ENCODE measurements around the gene SCN4B. TPM values are rescaled to one million over a fixed set of nuclear protein-coding genes. Genes with fewer than 3 reads are reported as not detected.

SCN4B gene
- total RNA-seq, 1 donor from 2014 or later: 1.4 TPM

DNA sequence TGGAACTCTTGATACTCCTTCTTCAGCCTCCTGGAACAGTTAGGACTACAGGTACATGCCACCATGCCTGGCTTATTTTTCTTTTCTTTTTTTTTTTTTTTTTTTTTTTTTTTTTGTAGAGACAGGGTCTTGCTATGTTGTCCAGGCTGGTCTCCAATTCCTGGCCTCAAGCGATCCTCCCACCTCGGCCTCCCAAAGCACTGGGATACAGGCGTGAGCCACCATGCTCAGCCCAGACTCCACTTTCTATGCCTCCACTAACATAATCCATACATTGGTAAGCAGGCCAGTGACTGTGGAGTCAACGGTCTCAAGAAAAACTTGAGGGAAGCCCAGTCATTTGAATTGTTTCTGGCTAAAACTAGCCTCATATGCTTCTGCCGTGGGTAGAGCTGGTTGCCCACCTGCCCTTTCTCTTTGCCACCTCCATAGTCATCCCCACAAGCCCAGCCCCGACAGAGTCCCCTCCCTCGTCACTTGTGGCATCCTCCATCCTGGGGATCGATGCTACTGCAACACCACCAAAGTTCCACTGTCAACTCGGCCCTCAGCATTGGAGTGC is 21.5 kb upstream of the SCN4B start:
- no peak for DNase-seq (ENCODE audit: low spot score)

DNA sequence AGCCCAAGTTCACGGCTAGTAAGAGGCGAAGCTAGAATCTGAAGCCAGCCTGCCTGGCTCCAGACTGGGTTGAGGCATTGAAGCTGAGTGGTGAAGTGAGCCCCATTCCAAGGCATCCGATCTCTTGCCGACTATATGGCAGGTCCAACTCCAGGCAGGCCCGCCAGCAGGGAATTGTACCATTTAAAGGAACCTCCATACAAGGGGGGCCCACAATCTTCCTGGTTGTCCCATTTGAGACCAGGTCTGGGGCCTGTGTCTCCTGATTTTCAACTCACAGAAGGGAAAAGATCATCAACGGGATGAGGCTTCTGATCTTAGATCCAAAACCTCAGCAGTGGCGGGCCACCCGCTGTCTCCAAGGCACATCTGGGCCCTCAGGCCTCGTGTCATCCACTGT is 19.7 kb upstream of the SCN4B start:
- DNase-seq (ENCODE audit: low spot score): no peak

DNA sequence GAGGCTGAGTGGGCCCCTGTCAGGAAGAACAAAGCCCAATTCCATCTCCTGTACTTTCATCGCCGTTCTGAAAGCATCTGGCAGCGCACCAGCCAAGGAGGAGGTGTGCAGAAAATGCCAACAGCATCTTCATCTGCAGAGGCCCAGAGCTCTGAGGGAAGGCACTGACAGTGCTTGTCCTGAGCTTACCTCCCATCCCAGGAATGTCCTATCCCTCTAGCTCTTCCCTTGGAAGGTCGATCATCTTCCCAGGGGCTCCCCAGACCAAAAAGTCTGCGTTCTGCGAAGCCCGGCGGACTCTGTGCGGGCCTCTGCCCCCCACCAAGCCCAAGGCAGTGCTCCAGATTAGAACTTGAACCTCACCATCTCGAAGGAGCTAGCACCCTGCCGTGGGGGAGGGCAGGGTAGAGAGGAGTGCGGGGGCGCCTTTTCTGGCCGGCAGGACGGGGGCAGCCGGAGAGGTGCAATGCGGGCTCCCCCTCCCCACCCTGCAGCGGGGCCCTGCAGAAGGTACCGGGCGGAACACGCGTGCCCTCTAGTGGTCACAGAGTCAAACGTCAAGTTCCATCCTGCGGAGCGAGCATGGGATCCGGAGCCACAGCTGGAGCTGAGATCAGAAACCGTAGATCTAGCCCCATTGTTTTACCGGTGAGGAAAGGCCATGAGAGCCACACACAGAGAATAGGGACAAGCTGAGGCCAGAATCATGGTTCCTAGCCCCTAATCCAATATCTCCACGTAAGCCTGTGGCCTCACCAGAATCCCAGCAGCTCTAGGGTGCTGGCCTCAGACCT is 18.8 kb upstream of the SCN4B start:
- peak; percentile 78 for DNase-seq (ENCODE audit: low spot score)

DNA sequence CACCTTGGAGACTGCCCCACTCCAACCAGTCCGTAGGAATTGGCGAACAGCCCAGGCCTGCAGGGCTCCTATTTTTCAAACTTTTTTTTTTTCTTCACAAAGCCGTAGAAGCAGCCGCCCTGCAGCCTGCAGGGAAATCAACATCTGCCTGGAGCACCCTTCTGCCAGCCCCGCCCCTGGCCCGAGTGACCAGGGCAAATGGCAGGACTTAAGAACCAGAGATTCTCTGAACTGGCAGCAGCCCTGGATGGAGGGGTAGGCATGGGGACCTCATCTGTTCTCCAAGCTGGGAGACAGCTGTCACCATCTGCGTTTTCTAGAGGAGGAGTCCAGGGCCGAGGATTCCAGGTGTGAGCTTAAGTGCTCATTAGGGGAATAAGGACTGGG is 18.3 kb upstream of the SCN4B start:
- DNase-seq (ENCODE audit: low spot score): no peak

DNA sequence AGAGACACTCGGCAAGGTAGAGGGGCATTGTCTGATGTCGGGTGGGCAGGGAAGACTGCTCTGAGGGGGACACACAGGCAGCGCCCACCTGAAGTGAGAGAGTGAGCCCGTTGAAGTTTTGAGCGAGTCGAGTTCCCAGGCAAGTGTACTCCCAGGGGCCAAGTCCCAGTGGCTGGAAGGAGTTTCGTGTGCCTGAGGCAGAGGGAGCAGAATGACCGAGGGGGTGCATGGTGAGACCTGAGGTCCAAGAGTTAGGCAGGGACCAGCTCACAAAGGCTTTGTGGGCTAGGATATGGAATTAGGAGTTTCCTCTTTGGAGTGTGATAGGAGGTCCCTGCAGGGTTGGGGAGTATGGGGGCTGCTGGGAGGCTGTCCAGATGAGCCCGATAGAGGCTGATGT is 17.6 kb upstream of the SCN4B start:
- no peak for DNase-seq (ENCODE audit: low spot score)

DNA sequence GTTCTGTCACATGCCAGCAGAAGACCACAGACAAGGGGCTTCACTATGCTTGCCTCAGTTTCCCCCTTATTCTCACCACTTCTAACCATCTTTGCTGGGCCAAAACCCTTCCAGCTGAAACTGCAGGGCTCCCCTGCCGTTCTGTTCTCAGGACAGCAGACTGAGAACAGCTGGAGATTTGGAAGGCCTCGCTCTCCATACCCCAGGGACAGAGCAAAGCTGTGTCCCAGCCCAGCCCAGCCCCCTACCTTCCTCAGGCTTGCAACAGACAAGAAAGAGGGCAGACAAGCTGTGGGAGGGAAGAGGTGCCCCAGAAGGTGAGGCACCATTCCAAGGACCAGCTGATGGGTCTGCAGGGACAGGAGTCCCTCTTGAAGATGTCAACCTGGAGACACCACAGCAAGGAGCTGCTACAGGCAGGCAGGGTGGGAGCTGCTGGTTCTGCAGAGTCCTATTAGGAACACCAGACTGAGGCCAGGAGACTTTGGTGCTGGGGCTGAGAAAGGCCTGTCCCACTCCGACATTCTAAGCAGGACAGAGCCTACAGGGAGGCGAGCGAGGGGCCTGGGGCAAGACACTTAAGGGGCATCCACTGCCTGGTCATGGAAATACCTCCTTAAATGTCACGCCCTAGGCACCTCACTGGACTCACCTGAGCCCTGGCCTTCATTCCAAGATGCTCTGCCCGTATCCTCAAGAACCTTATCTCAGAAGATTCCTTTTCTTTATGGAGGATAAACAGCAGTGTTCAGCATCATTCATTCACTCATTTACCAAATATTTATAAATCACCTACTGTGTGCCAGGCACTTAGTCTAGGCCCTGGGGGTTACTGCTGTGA is 16.9 kb upstream of the SCN4B start:
- no peak for DNase-seq (ENCODE audit: low spot score)

DNA sequence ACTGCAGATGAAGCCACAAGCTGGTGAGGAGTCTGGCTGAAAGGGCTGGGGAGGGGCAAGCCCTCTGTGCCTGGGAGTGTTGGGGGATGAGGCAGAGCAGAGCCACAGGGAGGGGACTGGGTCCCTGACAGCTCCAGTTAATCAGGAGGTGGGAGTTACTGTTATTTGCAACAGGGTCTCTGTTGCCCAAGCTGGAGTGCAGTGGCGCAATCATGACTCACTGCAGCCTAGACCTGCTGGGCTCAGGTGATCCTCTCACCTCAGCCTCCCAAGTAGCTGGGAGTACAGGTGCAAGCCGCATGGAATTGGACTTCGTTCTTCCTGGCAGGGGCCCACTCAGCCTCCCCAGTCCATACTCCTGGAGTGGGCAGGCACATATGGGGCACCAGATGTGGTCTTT is 16.1 kb upstream of the SCN4B start:
- no peak for DNase-seq (ENCODE audit: low spot score)

DNA sequence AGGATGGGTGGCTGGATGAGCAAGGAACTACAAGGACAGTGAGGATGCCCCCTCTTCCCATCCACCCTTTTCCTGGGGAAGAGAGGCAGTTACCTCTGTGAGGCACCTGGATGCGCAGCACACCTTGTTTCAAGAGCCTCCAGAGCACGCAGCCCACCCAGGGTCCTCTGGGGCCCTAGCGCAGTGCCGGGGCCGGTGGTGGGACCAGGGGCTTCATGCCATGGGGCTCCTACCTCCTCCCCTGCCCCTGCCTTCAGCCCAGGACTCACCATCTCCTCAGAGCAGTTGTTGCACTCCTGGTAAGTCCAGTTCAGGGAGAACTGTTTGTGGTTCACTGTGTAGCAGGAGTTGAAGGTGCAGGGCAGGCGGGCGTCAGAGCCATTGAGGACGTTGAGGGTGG is 15.7 kb upstream of the SCN4B start:
- no peak for DNase-seq (ENCODE audit: low spot score)

DNA sequence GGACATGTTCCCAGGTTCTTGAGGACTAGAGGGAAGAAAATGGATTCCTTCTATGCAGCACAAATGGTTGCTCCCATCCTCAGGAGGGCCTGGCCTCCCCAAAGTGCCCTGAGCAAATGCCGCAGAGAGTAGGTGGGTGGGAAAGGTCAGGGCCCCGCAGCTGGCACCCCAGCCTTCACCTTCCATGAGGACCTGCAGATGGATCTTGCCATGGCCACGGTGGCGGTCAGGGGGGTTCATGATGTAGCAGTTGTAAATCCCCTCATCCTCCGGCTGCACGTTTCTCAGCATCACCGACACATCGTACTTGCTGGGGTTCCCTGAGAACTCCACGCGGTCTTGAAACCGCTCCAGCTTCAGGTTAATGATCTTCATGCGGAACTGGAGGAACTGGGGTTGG is 15.3 kb upstream of the SCN4B start:
- no peak for DNase-seq (ENCODE audit: low spot score)

DNA sequence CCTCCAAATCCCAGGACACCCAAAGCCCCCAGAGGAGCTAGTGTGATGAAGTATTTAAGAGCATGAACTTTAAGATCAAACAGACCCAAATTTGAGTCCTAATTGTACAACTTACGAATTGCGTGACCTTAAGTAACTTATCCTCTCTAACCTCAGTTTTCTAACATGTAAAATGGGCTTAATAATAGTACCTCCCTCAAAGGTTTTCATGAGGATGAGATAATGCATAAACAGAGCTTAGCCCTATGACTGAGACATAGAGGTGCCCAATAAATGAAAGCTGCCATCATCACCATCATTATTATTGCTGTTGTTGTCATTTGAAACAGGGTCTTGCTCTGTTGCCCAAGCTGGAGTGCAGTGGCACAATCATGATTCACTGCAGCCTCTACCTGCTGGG is 14.6 kb upstream of the SCN4B start:
- no peak for DNase-seq (ENCODE audit: low spot score)

DNA sequence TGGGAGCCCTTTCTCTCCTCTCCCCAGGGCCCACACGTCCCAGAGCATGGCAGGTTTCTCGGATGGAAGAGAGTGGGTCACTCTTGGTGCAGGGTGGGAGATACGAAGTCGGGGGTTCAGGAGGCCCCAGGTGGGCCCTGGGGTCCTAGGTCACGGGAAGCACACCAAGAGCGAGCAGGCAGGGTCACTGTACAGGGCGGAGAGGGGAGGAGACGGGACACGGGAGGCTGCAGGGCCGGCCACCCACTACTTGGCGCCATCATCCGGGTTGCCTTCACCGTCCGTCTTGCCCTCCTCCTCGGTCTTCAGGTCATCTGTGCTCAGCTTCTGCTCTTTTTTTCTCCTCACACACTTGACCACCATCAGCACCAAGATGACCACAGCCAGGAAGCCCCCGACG is 14.0 kb upstream of the SCN4B start:
- DNase-seq (ENCODE audit: low spot score): no peak

DNA sequence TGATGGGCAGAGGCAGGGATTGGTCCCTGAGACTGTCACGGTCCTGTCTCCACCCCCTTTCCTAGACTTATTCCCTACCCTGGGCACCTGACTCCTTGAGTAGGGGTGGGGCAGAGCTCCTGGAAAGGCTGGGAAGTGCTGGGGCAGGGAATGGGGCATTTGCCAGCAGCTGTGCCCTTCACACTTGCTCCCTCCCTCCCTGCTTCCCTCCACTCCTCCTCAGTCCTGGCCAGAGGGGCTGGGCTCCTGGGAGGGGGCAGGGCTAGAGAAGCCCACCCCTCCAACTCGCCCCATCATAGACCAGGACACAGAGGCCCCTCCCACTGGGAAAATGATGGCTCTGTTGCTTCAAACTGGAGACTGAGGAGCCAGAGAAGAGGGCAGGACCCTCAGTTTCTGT is 12.3 kb upstream of the SCN4B start:
- DNase-seq (ENCODE audit: low spot score): no peak

DNA sequence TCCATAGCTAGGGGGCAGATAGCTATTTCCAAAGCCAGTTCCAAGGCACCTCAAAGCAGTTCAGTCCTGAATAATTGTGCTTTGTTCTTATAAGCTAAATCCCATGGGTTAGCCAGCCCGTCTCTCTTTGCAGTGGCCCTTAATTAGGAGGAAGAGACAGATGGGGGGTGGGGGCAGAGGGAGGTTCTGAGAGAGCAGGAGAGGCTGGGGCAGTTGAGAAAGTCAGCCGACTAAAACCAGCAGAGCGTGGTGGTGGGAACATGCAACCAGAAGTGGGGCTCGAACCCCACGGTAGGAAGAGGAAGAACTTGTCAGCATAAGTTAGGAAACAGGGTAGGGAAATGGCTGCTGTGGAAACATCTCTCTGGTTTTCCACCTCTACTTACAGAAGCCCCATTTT is 10.9 kb upstream of the SCN4B start:
- DNase-seq (ENCODE audit: low spot score): no peak

DNA sequence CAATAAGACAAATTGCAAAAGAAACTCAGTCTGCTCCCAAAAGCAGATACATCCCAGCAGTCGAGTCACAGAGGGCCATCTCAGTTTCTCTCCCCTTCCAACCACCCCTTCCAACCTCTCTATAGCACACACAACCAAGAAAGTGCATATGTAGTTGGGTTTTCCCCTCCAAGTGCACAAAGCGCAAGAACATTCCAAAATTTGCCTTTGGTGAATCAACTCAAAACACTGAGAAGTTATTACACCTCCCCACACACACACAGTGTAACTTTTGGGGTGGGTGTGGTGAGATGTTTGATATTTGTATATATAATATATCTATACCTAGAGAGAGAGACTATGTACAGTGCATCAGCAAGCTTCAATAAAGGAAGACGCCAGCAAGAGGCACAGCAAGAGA is 10.2 kb upstream of the SCN4B start:
- DNase-seq (ENCODE audit: low spot score): no peak

DNA sequence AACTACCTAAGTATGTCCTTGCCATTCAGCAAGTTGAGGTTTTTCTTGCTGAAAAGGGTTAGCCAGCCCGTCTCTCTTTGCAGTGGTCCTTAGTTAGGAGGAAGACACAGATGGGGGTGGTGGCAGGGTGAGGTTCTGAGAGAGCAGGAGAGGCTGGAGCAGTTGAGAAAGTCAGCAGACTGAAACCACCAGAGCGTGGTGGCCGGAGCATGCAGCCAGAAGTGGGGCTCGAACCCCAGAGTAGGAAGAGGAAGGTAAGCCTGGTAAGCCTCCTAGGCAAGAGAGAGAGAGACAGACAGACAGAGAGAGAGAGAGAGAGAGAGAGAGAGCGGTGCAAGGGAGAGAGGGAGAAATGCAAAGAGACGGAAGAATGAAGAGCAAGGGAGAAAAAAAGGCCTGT is 9.2 kb upstream of the SCN4B start:
- no peak for DNase-seq (ENCODE audit: low spot score)

DNA sequence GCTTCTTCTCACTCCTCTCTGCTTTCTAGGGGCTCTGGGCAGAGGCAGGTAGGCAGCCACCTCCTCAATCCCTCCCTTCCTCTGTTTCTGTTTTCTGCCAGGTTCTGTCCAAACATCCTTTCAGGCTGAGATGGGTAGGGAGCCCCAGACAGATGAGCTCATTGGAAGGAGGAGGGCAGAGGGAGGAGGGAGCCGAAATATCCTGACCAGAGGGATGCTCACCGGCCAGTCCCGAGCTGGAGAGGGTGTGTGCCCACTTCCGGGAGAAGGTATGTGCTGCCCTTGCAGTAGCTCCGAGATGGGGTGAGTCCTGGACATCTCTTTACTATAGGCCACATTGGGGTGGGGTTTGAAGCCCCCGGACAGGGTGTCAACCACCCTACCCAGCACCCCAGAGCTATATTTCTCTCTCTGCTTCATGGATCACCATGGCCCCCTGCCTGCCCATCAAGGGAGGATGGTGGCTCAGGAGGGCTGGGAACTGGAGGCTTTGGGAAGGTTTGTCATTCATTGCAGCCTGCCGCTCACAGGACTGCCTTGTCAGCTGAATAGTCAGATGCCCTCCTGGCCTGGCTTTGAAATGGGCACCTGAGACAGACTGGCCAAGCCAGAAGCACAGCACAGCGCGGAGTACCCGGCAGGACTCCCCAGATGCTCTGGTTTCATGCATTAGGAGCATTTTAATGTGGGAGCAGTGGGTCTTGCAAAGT is 4.7 kb upstream of the SCN4B start:
- DNase-seq (ENCODE audit: low spot score): no peak

DNA sequence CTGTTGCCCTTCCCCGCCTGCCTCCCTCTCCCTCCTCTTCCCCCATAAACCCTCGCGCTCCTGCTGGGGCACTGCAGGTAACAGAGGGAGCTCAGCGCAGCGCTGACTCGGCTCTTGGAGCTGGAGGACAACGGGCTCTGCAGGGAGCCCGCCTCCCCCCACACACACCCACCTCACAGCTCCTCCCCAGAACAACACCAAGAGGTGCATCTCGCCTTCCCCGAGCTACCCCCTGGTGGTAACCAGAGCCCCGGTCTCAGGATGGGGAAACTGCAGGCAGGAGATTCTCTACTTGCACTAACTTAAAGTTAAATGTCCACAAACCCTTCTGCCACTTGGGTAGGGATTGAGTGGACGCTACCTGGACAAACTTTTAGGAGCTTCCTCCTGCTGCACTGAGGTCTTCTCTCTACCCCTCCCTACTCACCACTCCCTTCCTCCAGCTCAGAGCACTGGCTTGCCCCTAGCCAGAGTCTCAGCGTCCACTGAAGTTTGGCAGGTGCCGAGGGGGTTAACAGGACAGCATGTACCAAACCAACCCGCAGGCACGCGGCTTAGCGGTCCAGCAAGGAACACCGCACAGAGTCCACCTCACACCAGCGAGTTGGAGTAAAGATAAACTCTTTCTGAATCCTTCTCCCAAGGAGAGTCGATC is 4.0 kb upstream of the SCN4B start:
- DNase-seq (ENCODE audit: low spot score): no peak

DNA sequence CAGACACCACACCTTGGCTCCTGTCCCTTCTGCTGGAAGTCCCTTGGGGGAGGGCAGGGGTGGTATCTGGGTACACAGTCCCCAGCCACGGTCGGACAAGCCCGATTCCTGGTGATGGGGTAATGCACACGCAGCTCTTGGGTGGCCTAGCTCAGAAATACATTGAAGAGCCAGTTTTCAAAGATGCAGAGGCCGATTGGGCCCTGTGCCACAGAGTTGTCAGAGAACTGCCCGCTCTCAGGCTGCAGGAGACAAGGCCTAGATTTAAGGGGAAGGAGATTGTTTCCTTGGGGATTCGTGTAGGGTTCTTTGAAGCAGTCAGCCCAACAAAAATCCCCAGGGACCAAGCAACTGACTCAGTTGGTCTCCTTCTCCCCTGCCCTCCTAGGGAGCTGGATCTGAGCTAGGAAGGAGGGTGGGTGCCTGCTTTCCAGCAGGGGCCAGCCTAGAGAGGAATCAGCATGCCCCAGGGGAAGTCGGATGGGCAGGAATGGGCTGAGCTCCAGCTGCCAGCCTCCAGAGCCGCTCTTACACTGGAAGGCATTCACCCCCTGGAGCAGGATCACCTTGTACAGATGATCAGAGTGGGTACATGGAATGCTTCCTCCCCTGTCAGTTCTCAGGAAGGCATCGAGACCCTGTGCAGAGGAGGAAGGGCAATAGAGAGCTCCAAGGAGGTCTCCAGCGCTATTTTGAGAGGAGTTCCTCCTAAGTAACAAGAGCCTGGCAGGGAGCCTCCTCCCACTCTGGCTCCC is 3.3 kb upstream of the SCN4B start:
- no peak for DNase-seq (ENCODE audit: low spot score)

DNA sequence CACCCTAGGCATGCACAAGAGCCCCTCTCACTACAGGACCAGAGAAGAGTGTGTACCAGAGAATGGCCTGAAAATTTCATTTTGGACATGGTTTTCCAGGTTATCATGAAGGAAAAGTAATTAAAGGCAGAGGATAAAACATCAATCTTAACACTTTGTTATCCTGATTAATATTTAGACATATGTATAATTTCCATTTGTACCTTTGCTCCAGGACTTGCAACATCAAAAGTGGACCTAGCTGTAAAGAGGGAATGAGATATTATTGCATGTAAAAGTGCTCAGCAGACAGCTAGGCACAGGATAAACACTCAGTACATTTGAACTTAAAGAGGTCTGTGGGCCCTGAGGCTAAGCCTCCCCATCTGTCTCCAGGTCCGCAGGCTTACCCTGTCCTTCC is 2.0 kb upstream of the SCN4B start:
- no peak for DNase-seq (ENCODE audit: low spot score)

DNA sequence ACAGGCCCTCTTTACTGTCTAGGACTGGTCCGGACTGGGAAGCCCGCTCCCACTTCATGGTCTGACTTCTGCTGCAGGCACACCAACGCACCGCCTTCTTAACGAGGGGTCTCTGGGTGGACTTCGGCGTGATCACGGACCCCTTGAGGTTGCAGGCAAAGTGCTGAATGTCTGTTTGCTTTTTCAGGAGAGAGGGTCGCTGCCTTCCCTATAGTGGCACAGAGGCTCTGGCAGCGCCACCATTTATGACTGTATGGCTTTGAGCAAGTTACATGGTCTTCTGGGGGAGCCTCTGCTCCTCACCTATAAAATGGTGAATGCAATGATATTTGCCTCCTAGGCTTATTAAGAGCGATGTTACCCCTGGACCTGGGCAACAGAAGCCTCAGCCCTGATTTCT is 1.4 kb upstream of the SCN4B start:
- no peak for DNase-seq (ENCODE audit: low spot score)

DNA sequence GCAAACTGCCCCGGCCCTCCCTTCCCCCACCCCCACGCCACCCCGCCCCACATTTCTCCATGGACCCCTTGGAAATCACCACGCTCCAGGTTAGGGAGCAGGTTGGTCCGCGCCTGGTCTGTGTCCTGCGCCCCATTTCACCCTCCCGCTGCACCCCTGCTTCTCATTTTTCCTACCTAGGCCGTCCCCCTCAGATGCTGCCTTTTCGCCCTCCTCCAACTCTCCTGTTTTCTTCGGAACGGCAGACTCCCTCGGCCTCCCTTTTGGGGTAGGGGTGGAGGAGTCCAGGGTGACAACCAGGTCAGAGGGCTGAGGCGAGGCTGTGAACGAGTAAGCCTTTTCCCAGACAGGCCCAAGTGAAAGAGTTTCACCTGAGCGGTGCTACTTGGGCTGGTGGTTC is 893 bp upstream of the SCN4B start:
- DNase-seq (ENCODE audit: low spot score): no peak

Data from ureter (tissue), 1 donor.